Adrenal gland (tissue), 5 donors: ENCODE results near the gene ZNF722.

ENCODE experiments used
- POLR2A ChIP-seq, 2 donors: fragments of 450-650 bp; IDR thresholded peaks; one replicate each; pipeline ENCODE4 v1.6.1; 2017; ENCODE audit warnings: antibody characterized with exemption in 2 of 2, mild to moderate bottlenecking in 2 of 2, moderate library complexity in 1 of 2
- TF ChIP-seq, protein P1 (sequence below), 6 experiments: fragments of 450-650 bp in 4 of 6; fragments of 200-600 bp in 2 of 6; sonication (generic) in 1 of 6; IDR thresholded peaks; 1 replicate in 5 of 6; 2 replicates in 1 of 6; pipeline versions ENCODE4 v1.5.1 to v1.8.0; 2016 to 2021; ENCODE audit warnings: antibody characterized with exemption in 6 of 6, mild to moderate bottlenecking in 2 of 6, moderate library complexity in 1 of 6
- donor health status: DM: no; HTN: no; CAD: no.

- no peak for TF ChIP-seq POLR2A (IDR thresholded peaks at IDR 0.05)
- TF ChIP-seq, protein P1, sequence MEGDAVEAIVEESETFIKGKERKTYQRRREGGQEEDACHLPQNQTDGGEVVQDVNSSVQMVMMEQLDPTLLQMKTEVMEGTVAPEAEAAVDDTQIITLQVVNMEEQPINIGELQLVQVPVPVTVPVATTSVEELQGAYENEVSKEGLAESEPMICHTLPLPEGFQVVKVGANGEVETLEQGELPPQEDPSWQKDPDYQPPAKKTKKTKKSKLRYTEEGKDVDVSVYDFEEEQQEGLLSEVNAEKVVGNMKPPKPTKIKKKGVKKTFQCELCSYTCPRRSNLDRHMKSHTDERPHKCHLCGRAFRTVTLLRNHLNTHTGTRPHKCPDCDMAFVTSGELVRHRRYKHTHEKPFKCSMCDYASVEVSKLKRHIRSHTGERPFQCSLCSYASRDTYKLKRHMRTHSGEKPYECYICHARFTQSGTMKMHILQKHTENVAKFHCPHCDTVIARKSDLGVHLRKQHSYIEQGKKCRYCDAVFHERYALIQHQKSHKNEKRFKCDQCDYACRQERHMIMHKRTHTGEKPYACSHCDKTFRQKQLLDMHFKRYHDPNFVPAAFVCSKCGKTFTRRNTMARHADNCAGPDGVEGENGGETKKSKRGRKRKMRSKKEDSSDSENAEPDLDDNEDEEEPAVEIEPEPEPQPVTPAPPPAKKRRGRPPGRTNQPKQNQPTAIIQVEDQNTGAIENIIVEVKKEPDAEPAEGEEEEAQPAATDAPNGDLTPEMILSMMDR (IDR thresholded peaks at IDR 0.05), result no peak
Observed at GRCh38 chr7:63998549-63998948, at the start of gene ZNF722.
